A673 (cell line): ENCODE results near the gene MYH15. TPM values are rescaled to one million over a fixed set of nuclear protein-coding genes. Genes with fewer than 3 reads are reported as not detected.

Source experiments
- BruUV-seq: library from RNA; stranded (reverse); fragments of 400-500 nt; replicated peaks from 2 replicates; lab custom pipeline; 2021; lab: Mats Ljungman, UMichigan
- CTCF ChIA-PET: fragments of 300-600 bp; sonication (Branson Sonifier 250); formaldehyde crosslinking; loops from one replicate; lab custom pipeline; 2022; ENCODE audit warnings: antibody characterized with exemption; lab: Charles Lee
- POLR2A ChIA-PET: fragments of 300-600 bp; sonication (Branson Sonifier 250); formaldehyde crosslinking; loops from one replicate; lab custom pipeline; 2022; ENCODE audit warnings: antibody characterized with exemption; ENCODE audit not compliant: low non-redundant PET; lab: Charles Lee
- DNase-seq: peaks from one replicate; pipeline ENCODE4 v3.0.0-alpha.2; 2015; ENCODE audit warnings: low spot score
- H3K27ac ChIP-seq: fragments of 200-600 bp; sonication (generic); 2 replicates; pipeline ENCODE4 v1.5.1; 2016; ENCODE audit warnings: mixed run types, low read depth, mild to moderate bottlenecking, mixed read lengths, antibody characterized with exemption, low read length; ENCODE audit not compliant: poor library complexity, severe bottlenecking
- H3K27me3 ChIP-seq: fragments of 200-600 bp; sonication (generic); replicated peaks from 2 replicates; pipeline ENCODE4 v1.6.1; 2017; ENCODE audit warnings: mixed run types, low read depth, mild to moderate bottlenecking, mixed read lengths, antibody characterized with exemption, low read length; ENCODE audit not compliant: insufficient read depth, poor library complexity
- H3K36me3 ChIP-seq: fragments of 200-600 bp; sonication (generic); 2 replicates; pipeline ENCODE4 v1.6.1; 2016; ENCODE audit warnings: mixed run types, mild to moderate bottlenecking, mixed read lengths, antibody characterized with exemption, low read length; ENCODE audit not compliant: insufficient read depth, poor library complexity, severe bottlenecking
- H3K4me1 ChIP-seq: fragments of 200-600 bp; sonication (generic); 2 replicates; pipeline ENCODE4 v1.6.1; 2017; ENCODE audit warnings: mixed run types, mild to moderate bottlenecking, mixed read lengths, antibody characterized with exemption, low read length; ENCODE audit not compliant: insufficient read depth, poor library complexity, severe bottlenecking
- H3K4me3 ChIP-seq: fragments of 200-600 bp; sonication (generic); 2 replicates; pipeline ENCODE4 v1.5.1; 2016; ENCODE audit warnings: low read depth, mixed run types, mild to moderate bottlenecking, mixed read lengths, low read length; ENCODE audit not compliant: poor library complexity, severe bottlenecking
- H3K9me3 ChIP-seq: fragments of 200-600 bp; sonication (generic); 2 replicates; pipeline ENCODE4 v1.6.1; 2016; ENCODE audit warnings: mixed run types, low read depth, mild to moderate bottlenecking, mixed read lengths, antibody characterized with exemption, low read length; ENCODE audit not compliant: poor library complexity, severe bottlenecking
- EZH2 ChIP-seq: fragments of 200-600 bp; sonication (generic); IDR thresholded peaks from 2 replicates; pipeline ENCODE4 v1.6.1; 2017; ENCODE audit warnings: borderline replicate concordance, low read depth, mild to moderate bottlenecking, mixed read lengths, antibody characterized with exemption, low read length; ENCODE audit not compliant: poor library complexity, severe bottlenecking
- intact Hi-C: fragments of 100-400 bp; cut with micrococcal nuclease; formaldehyde crosslinking; loops from one replicate; pipeline ENCODE4 v1.10.0; 2022; ENCODE audit not compliant: unreplicated experiment
- total RNA-seq: library from RNA; stranded (reverse); gene quantifications from 2 replicates; pipeline ENCODE4 v1.2.3, GENCODE V29; 2021
- TF ChIP-seq, protein P1 (sequence below): fragments of 300-800, 200-600 bp; sonication (generic); conservative IDR thresholded peaks from 2 replicates; pipeline ENCODE4 v1.5.1; 2017; ENCODE audit warnings: low read depth, mild to moderate bottlenecking, antibody characterized with exemption, low read length, moderate library complexity, mixed read lengths

Gene MYH15
- total RNA-seq, 1 experiment from 2014 or later, result 1.2 TPM

DNA sequence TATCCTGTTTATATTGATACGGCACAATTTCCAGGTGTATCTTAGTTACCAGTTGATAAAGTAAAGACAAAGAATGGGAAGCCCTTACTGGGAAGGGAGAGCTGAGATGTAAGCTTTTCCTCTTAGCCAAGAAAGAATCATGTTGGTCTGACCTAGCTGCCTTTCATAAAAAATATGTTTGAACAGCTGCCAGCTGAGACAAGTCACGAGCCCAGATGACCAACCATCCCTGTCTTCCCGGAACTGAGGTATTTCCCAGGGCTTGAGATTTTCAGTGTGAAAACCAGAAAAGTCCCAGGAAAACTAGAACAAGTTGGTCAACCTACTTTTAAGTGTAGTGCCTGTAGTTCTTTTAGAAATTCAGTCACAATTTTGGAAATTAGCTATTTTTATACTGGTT, 3.6 kb upstream of the MYH15 start:
- no TSS peak for BruUV-seq
- no peaks in the 10 kb centered on the region for H3K4me1 ChIP-seq
- no peak overlapping the region for H3K4me3 ChIP-seq
- TF ChIP-seq, protein P1, sequence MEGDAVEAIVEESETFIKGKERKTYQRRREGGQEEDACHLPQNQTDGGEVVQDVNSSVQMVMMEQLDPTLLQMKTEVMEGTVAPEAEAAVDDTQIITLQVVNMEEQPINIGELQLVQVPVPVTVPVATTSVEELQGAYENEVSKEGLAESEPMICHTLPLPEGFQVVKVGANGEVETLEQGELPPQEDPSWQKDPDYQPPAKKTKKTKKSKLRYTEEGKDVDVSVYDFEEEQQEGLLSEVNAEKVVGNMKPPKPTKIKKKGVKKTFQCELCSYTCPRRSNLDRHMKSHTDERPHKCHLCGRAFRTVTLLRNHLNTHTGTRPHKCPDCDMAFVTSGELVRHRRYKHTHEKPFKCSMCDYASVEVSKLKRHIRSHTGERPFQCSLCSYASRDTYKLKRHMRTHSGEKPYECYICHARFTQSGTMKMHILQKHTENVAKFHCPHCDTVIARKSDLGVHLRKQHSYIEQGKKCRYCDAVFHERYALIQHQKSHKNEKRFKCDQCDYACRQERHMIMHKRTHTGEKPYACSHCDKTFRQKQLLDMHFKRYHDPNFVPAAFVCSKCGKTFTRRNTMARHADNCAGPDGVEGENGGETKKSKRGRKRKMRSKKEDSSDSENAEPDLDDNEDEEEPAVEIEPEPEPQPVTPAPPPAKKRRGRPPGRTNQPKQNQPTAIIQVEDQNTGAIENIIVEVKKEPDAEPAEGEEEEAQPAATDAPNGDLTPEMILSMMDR, result no peak
- no peak for TF ChIP-seq EZH2
- no peaks in the 10 kb centered on the region for H3K36me3 ChIP-seq
- POLR2A ChIA-PET, result no interaction called here
- H3K27me3 ChIP-seq, result no peaks in the 10 kb centered on the region
- intact Hi-C loops, result no loop called here
- H3K9me3 ChIP-seq, result no peaks in the 10 kb centered on the region
- CTCF ChIA-PET, result no interaction called here
- no peak for DNase-seq
- no peak overlapping the region for H3K27ac ChIP-seq

DNA sequence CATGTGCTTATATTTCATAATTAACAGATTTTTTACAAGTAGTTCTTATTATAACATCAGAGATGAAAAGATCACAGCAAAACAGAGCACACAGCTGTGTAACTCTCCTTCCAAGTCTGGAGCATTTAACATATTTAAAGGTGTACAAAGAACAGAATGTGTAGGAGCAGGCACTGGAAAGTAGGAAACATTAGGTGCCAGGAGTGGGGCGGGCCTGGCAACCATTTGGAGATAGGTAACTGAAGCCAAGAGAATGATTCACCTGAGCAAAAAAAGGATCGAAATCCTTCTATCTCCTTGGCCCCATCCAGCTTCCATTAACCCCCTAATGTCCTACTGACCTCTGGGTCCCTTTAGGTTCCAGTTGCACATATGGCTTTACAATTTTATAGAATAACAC, 2.3 kb upstream of the MYH15 start:
- CTCF ChIA-PET, result no interaction called here
- Histone ChIP-seq H3K27me3 (no peaks in the 10 kb centered on the region), H3K4me1 (no peaks in the 10 kb centered on the region), H3K36me3 (no peaks in the 10 kb centered on the region), H3K9me3 (no peaks in the 10 kb centered on the region), H3K4me3 (no peak overlapping the region), H3K27ac (no peak overlapping the region)
- intact Hi-C loops, result no loop called here
- BruUV-seq, result no TSS peak
- POLR2A ChIA-PET, result no interaction called here
- TF ChIP-seq, protein P1, result no peak
- TF ChIP-seq EZH2, result no peak
- DNase-seq, result no peak

DNA sequence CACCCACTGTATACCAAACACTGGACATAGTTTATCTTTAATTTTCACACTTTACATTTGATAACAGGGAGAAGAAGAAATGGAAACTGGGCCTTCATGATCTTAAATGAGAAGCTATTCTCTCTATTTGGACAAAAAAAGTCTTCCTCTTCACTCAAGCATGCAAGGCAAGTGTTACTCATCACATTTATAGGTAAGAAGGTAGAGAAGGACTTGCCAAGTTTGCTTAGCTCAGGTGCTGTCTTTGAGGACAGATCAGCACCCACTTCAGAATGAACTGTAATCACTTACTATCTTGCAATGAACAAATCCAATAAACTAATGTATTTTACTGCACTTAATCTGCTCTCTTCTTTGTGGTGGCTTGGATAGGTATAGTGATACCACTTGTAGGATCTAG, 1.1 kb upstream of the MYH15 start:
- H3K4me3 ChIP-seq, result no peak overlapping the region
- ChIA-PET POLR2A (no interaction called here), CTCF (interaction anchor here (0.6 kb wide), 1 partner anchor 112 kb away, joined by 3 read pairs; no protein-coding TSS in a partner anchor)
- intact Hi-C loops, result no loop called here
- DNase-seq, result no peak
- BruUV-seq, result no TSS peak
- no peaks in the 10 kb centered on the region for H3K36me3 ChIP-seq
- no peak for TF ChIP-seq EZH2
- TF ChIP-seq, protein P1, result no peak
- H3K27ac ChIP-seq, result no peak overlapping the region
- H3K9me3 ChIP-seq, result no peaks in the 10 kb centered on the region
- H3K27me3 ChIP-seq, result no peaks in the 10 kb centered on the region
- no peaks in the 10 kb centered on the region for H3K4me1 ChIP-seq
